DOHH2 (cell line): Measurements from ENCODE around the gene GK2.

Experiments
- H3F3A ChIP-seq: fragments of 200-600 bp; sonication (generic), shearing (Covaris generic); 2 replicates; pipeline ENCODE4 v1.6.0; 2016; ENCODE audit warnings: antibody characterized with exemption, mild to moderate bottlenecking; ENCODE audit not compliant: control insufficient read depth, insufficient read depth
- H3K27ac ChIP-seq: fragments of 200-600 bp; sonication (generic); 2 replicates; pipeline ENCODE4 v1.5.1; 2014; ENCODE audit warnings: low read depth, mild to moderate bottlenecking, low read length, moderate library complexity
- H3K27me3 ChIP-seq: fragments of 200-600 bp; sonication (generic); 2 replicates; pipeline ENCODE4 v1.6.1; 2014; ENCODE audit warnings: mild to moderate bottlenecking, low read length, mixed read lengths; ENCODE audit not compliant: control insufficient read depth
- H3K36me3 ChIP-seq: fragments of 200-600 bp; sonication (generic); 2 replicates; pipeline ENCODE4 v1.6.1; 2014; ENCODE audit warnings: mild to moderate bottlenecking, low read length, moderate library complexity, mixed read lengths; ENCODE audit not compliant: control insufficient read depth
- H3K4me1 ChIP-seq: fragments of 200-600 bp; sonication (generic); 2 replicates; pipeline ENCODE4 v1.6.1; 2014; ENCODE audit warnings: mild to moderate bottlenecking, low read length, mixed read lengths; ENCODE audit not compliant: control insufficient read depth
- H3K4me2 ChIP-seq: fragments of 200-600 bp; sonication (generic); 2 replicates; pipeline ENCODE4 v1.6.0; 2014; ENCODE audit warnings: mild to moderate bottlenecking, low read length, moderate library complexity
- H3K4me3 ChIP-seq: fragments of 200-600 bp; sonication (generic); 2 replicates; pipeline ENCODE4 v1.5.1; 2014; ENCODE audit warnings: mild to moderate bottlenecking, low read length, mixed read lengths
- H3K79me2 ChIP-seq: fragments of 200-600 bp; sonication (generic); 2 replicates; pipeline ENCODE4 v1.6.1; 2014; ENCODE audit warnings: mild to moderate bottlenecking, low read length, mixed read lengths; ENCODE audit not compliant: control insufficient read depth
- H3K9me2 ChIP-seq: fragments of 200-600 bp; sonication (generic); replicated peaks from 2 replicates; pipeline ENCODE4 v1.6.1; 2014; ENCODE audit warnings: mild to moderate bottlenecking, low read length, mixed read lengths; ENCODE audit not compliant: control insufficient read depth
- H3K9me3 ChIP-seq: fragments of 200-600 bp; sonication (generic); 2 replicates; pipeline ENCODE4 v1.6.1; 2014; ENCODE audit warnings: antibody characterized with exemption, low read length, mixed read lengths; ENCODE audit not compliant: control insufficient read depth, insufficient read depth
- H4K20me1 ChIP-seq: fragments of 200-600 bp; sonication (generic); 2 replicates; pipeline ENCODE4 v1.6.0; 2014; ENCODE audit warnings: low read depth, mild to moderate bottlenecking, antibody characterized with exemption, low read length, moderate library complexity; ENCODE audit not compliant: control insufficient read depth, insufficient read depth
- CTCF ChIP-seq: fragments of 200-600 bp; sonication (generic); IDR thresholded peaks from one replicate; pipeline ENCODE4 v1.5.1; 2014; ENCODE audit warnings: antibody characterized with exemption, mild to moderate bottlenecking, low read depth, low read length; ENCODE audit not compliant: poor library complexity, severe bottlenecking
- EZH2phosphoT487 ChIP-seq: fragments of 200-600 bp; sonication (generic); IDR thresholded peaks from 2 replicates; pipeline ENCODE4 v1.6.1; 2017; ENCODE audit warnings: borderline replicate concordance, mild to moderate bottlenecking, antibody characterized with exemption, low read length, moderate library complexity, mixed read lengths

The GK2 gene

GRCh38 chr4:79408063-79408462 is at the start of gene GK2:
GK2 (minus strand) TSS chr4:79408228; CDS start chr4:79408200, 28 bp downstream.
- H3K9me2 ChIP-seq = no peaks in the 10 kb centered on the region
- no peaks in the 10 kb centered on the region for H3F3A ChIP-seq
- TF ChIP-seq CTCF (no peak), EZH2phosphoT487 (no peak)
- no peaks in the 10 kb centered on the region for H3K79me2 ChIP-seq
- no peaks in the 10 kb centered on the region for H3K4me1 ChIP-seq
- H3K9me3 ChIP-seq = no peaks in the 10 kb centered on the region
- no peaks in the 10 kb centered on the region for H3K36me3 ChIP-seq
- H3K27me3 ChIP-seq = no peaks in the 10 kb centered on the region
- no peaks in the 10 kb centered on the region for H4K20me1 ChIP-seq
- H3K4me2 ChIP-seq = no peak within 1 kb of the TSS
- H3K27ac ChIP-seq = no peak within 1 kb of the TSS
- no peak within 1 kb of the TSS for H3K4me3 ChIP-seq

GRCh38 chr4:79455216-79455615 is 47.2 kb upstream of the GK2 start:
- H4K20me1 ChIP-seq = no peaks in the 10 kb centered on the region
- H3K27ac ChIP-seq = no peak overlapping the region
- H3K36me3 ChIP-seq = no peaks in the 10 kb centered on the region
- no peaks in the 10 kb centered on the region for H3K9me3 ChIP-seq
- no peak overlapping the region for H3K4me3 ChIP-seq
- H3K9me2 ChIP-seq = no peaks in the 10 kb centered on the region
- no peaks in the 10 kb centered on the region for H3F3A ChIP-seq
- H3K27me3 ChIP-seq = no peaks in the 10 kb centered on the region
- H3K4me1 ChIP-seq = no peaks in the 10 kb centered on the region
- H3K79me2 ChIP-seq = no peaks in the 10 kb centered on the region
- no peak overlapping the region for H3K4me2 ChIP-seq
- TF ChIP-seq EZH2phosphoT487 (no peak), CTCF (no peak)

GRCh38 chr4:79454656-79455055 is 46.6 kb upstream of the GK2 start:
- H3K4me3 ChIP-seq = no peak overlapping the region
- no peaks in the 10 kb centered on the region for H3F3A ChIP-seq
- no peaks in the 10 kb centered on the region for H3K9me2 ChIP-seq
- H3K4me2 ChIP-seq = no peak overlapping the region
- no peaks in the 10 kb centered on the region for H3K79me2 ChIP-seq
- H3K9me3 ChIP-seq = no peaks in the 10 kb centered on the region
- TF ChIP-seq EZH2phosphoT487 (no peak), CTCF (no peak)
- H3K4me1 ChIP-seq = no peaks in the 10 kb centered on the region
- H4K20me1 ChIP-seq = no peaks in the 10 kb centered on the region
- no peaks in the 10 kb centered on the region for H3K27me3 ChIP-seq
- no peaks in the 10 kb centered on the region for H3K36me3 ChIP-seq
- H3K27ac ChIP-seq = no peak overlapping the region

- H3F3A ChIP-seq = no peaks in the 10 kb centered on the region
- H3K36me3 ChIP-seq = no peaks in the 10 kb centered on the region
- H3K4me2 ChIP-seq = no peak overlapping the region
- TF ChIP-seq EZH2phosphoT487 = no peak
- no peak for TF ChIP-seq CTCF
- no peaks in the 10 kb centered on the region for H3K9me3 ChIP-seq
- H4K20me1 ChIP-seq = no peaks in the 10 kb centered on the region
- H3K4me3 ChIP-seq = no peak overlapping the region
- no peaks in the 10 kb centered on the region for H3K27me3 ChIP-seq
- H3K27ac ChIP-seq = no peak overlapping the region
- H3K9me2 ChIP-seq = no peaks in the 10 kb centered on the region
- no peaks in the 10 kb centered on the region for H3K79me2 ChIP-seq
- H3K4me1 ChIP-seq = no peaks in the 10 kb centered on the region
These were observed 42.0 kb upstream of the GK2 start for GRCh38 chr4:79450053-79450452.
